Esophagus muscularis mucosa (tissue), 4 donors: ENCODE measurements around the gene ATRN. TPM values are rescaled to one million over a fixed set of nuclear protein-coding genes. Genes with fewer than 3 reads are reported as not detected.
A peak's percentile ranks its signal among the peaks of the same experiment; 100 is the strongest.

Experiments used
- DNase-seq: peaks from one replicate; pipeline ENCODE4 v3.0.0-alpha.2; 2017; ENCODE audit errors: extremely low spot score
- H3K27ac ChIP-seq, 4 donors: fragments of 200-600 bp; sonication (generic); replicated peaks in 1 of 4; 1 replicate in 3 of 4; 2 replicates in 1 of 4; pipeline ENCODE4 v1.5.1; 2016 to 2019; ENCODE audit warnings: mild to moderate bottlenecking in 1 of 4
- H3K27me3 ChIP-seq, 4 donors: fragments of 200-600 bp; sonication (generic); one replicate each; pipeline versions ENCODE4 v1.5.1 to v1.6.0; 2016 to 2019
- H3K36me3 ChIP-seq, 4 donors: fragments of 200-600 bp; sonication (generic); one replicate each; pipeline ENCODE4 v1.5.1; 2016 to 2019
- H3K4me1 ChIP-seq, 4 donors: fragments of 200-600 bp; sonication (generic); one replicate each; pipeline ENCODE4 v1.5.1; 2016 to 2019
- H3K4me3 ChIP-seq, 4 donors: fragments of 200-600 bp; sonication (generic); 1 replicate in 2 of 4; 2 replicates in 2 of 4; pipeline ENCODE4 v1.5.1; 2016 to 2019; ENCODE audit warnings: mild to moderate bottlenecking in 4 of 4, moderate library complexity in 1 of 4
- H3K9me3 ChIP-seq, 4 donors: fragments of 200-600 bp; sonication (generic); 1 replicate in 3 of 4; 2 replicates in 1 of 4; pipeline ENCODE4 v1.5.1; 2016 to 2019
- EP300 ChIP-seq: sonication (generic); formaldehyde crosslinking; IDR thresholded peaks from one replicate; pipeline ENCODE4 v1.6.1; 2017; ENCODE audit warnings: antibody characterized with exemption
- POLR2A ChIP-seq: fragments of 450-650 bp; IDR thresholded peaks from one replicate; pipeline ENCODE4 v1.6.1; 2017; ENCODE audit warnings: antibody characterized with exemption, moderate library complexity, mild to moderate bottlenecking, low read depth
- POLR2AphosphoS5 ChIP-seq, 2 donors: sonication (generic); formaldehyde crosslinking; IDR thresholded peaks; one replicate each; pipeline ENCODE4 v1.6.1; 2017; ENCODE audit warnings: antibody characterized with exemption in 2 of 2
- WGBS: methylation state at CpG from one replicate; pipeline ENCODE4 v1.1.5; 2018; 5-methylcytosine and 5-hydroxymethylcytosine counted together
- intact Hi-C: fragments of 100-400 bp; cut with DNase I; formaldehyde crosslinking; loops from one replicate; pipeline ENCODE4 v1.15.1; 2023
- total RNA-seq, 4 donors: library from RNA; depleted of rRNA; stranded (reverse); fragments of >200 nt; gene quantifications; one replicate each; pipeline versions ENCODE4 v1.1.0 to v1.2.1, GENCODE V29; 2016
- TF ChIP-seq, protein P1 (sequence below), 3 experiments: fragments of 200-600 bp in 2 of 3; fragments of 450-650 bp in 1 of 3; sonication (generic) in 2 of 3; IDR thresholded peaks; one replicate each; pipeline ENCODE4 v1.5.1; 2017 to 2019; ENCODE audit warnings: antibody characterized with exemption in 3 of 3, mild to moderate bottlenecking in 2 of 3, moderate library complexity in 1 of 3

The ATRN gene
- total RNA-seq, 4 donors from 2014 or later = 14.1 to 19.1 (median 18.0) TPM

GRCh38 chr20:3539311-3540107 is 68.7 kb downstream of the ATRN start:
- Histone ChIP-seq H3K4me3 (no peak overlapping the region), H3K27ac (peak overlapping the region in 1 of 4 donors; percentile 1), H3K4me1 (peaks cover 0 to 6% (median 0%) of the 10 kb centered on the region in 4 donors), H3K36me3 (peaks cover 0 to 25% (median 14%) of the 10 kb centered on the region in 4 donors), H3K27me3 (no peaks in the 10 kb centered on the region), H3K9me3 (no peaks in the 10 kb centered on the region)
- intact Hi-C loops = no loop called here
- DNase-seq = no peak
- WGBS = 57% methylated on average over 3 of the region's 3 CpGs
- no peak for TF ChIP-seq POLR2A
- TF ChIP-seq, protein P1, sequence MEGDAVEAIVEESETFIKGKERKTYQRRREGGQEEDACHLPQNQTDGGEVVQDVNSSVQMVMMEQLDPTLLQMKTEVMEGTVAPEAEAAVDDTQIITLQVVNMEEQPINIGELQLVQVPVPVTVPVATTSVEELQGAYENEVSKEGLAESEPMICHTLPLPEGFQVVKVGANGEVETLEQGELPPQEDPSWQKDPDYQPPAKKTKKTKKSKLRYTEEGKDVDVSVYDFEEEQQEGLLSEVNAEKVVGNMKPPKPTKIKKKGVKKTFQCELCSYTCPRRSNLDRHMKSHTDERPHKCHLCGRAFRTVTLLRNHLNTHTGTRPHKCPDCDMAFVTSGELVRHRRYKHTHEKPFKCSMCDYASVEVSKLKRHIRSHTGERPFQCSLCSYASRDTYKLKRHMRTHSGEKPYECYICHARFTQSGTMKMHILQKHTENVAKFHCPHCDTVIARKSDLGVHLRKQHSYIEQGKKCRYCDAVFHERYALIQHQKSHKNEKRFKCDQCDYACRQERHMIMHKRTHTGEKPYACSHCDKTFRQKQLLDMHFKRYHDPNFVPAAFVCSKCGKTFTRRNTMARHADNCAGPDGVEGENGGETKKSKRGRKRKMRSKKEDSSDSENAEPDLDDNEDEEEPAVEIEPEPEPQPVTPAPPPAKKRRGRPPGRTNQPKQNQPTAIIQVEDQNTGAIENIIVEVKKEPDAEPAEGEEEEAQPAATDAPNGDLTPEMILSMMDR (IDR thresholded peaks at IDR 0.05) = no peak
- no peak for TF ChIP-seq POLR2AphosphoS5 (IDR thresholded peaks at IDR 0.05)
- no peak for TF ChIP-seq EP300

GRCh38 chr20:3541887-3542721 is 71.3 kb downstream of the ATRN start:
- WGBS = 90% methylated on average over 5 of the region's 5 CpGs

DNA sequence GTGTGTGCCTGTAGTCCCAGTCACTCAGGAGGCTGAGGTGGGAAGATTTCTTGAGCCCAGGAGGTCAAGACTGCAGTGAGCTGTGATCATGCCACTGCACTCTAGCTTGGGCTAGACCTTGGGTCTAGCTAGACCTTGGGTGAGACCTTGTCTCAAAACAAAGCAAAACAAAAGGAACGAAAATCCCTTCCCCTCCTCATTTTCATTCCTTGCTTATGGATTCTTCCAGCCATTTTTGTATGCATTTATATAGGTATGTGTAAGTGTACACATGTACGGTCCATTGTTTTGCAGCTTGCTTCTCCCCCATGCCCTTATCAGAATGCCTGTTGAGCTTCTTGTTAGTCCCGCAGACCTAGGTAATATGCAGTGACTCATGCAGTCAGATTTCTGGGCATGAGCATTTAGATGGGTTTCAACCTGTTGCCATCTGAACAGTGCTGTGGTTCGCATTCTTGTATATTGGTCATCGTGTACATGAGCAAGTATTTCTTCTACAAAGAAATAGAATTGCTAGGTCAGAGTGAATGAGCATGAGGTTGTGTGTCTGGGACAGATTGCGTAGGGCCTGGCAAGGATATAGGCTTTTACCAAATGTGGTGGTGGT is 73.2 kb downstream of the ATRN start:
- DNase-seq = no peak

More at GRCh38 chr20:3541887-3542721, 71.3 kb downstream of the ATRN start:
- TF ChIP-seq EP300 = no peak
- TF ChIP-seq, protein P1 (IDR thresholded peaks at IDR 0.05) = no peak
- TF ChIP-seq POLR2A = no peak
- Histone ChIP-seq H3K9me3 (no peaks in the 10 kb centered on the region), H3K27me3 (no peaks in the 10 kb centered on the region), H3K4me1 (peaks cover 0 to 6% (median 0%) of the 10 kb centered on the region in 4 donors), H3K4me3 (no peak overlapping the region), H3K27ac (no peak overlapping the region), H3K36me3 (peaks cover 0 to 10% (median 4%) of the 10 kb centered on the region in 4 donors)
- intact Hi-C loops = no loop called here
- DNase-seq = no peak

DNA sequence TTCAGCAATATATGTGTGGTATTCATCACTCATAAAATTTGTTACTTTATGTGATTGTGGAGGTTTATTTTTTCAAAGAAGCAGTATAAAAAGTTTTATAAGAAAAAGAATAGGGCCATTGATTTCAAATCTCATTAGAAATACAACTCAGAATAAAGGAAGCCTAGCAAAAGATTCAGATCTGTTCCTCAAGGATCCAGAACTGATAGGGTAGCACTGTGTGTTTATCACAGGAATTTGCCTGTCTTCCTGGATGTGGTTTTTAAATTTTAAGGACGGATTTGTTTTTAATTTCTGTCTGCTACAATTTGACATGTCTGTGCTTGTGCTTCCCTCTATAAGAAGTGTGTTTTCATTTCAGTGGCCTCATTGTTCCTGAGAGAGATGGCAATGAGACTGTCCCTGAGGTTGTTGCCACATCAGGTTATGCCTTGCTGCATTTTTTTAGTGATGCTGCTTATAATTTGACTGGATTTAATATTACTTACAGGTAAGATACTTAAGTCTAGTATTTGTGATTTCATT is 74.6 kb downstream of the ATRN start:
- peaks cover 0 to 22% (median 14%) of the 10 kb centered on the region in 4 donors for H3K36me3 ChIP-seq
- no peaks in the 10 kb centered on the region for H3K27me3 ChIP-seq
- no peaks in the 10 kb centered on the region for H3K9me3 ChIP-seq
- DNase-seq = no peak
- TF ChIP-seq POLR2A = no peak
- no peak overlapping the region for H3K4me3 ChIP-seq
- 84% methylated on average over 1 of the region's 1 CpG for WGBS
- intact Hi-C loops = no loop called here
- no peaks in the 10 kb centered on the region for H3K4me1 ChIP-seq
- no peak overlapping the region for H3K27ac ChIP-seq

More for the DNA sequence above, 73.2 kb downstream of the ATRN start:
- H3K36me3 ChIP-seq = peaks cover 0 to 15% (median 5%) of the 10 kb centered on the region in 4 donors
- H3K9me3 ChIP-seq = no peaks in the 10 kb centered on the region
- H3K27me3 ChIP-seq = no peaks in the 10 kb centered on the region
- 98% methylated on average over 6 of the region's 6 CpGs for WGBS
- intact Hi-C loops = no loop called here
- H3K4me3 ChIP-seq = no peak overlapping the region
- TF ChIP-seq, protein P1 (IDR thresholded peaks at IDR 0.05) = no peak
- TF ChIP-seq POLR2AphosphoS5 (IDR thresholded peaks at IDR 0.05) (no peak), POLR2A (no peak), EP300 (no peak)
- peaks cover 0 to 6% (median 0%) of the 10 kb centered on the region in 4 donors for H3K4me1 ChIP-seq
- no peak overlapping the region for H3K27ac ChIP-seq
